ENCODE measurements around the gene MOB1A.

MOB1A gene

DNA sequence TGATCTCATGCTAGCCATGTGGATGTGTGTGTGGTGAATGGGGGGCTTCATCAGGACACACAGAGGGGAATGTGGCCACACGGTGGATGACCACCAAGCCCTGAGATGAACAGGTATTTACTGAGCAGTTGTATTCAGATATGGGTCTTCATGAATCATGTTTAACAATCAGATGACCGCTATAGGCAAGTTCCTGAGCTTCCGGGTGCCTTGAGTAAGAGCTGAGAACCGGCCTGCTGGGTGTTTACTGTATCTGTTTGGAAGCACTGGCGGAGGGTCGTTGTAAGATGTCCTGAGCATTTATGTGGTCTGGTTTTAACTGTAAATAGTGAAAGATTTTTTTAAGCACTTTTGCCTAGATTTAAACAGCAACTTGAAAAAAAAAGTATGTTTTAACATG lies 74.9 kb downstream of the MOB1A start:
- no peak for DNase-seq

Data from activated CD4-positive, alpha-beta T cell treated with anti-CD3 and anti-CD28 coated beads, Interleukin-10, Interleukin-2, amounts not matched to agents 100 ng/mL and 50 ng/mL, durations not matched to agents 16 hours and 8 hours (primary cell).